Ovary (tissue), 9 donors: ENCODE measurements around the gene TRIM65. TPM values are rescaled to one million over a fixed set of nuclear protein-coding genes. Genes with fewer than 3 reads are reported as not detected.

ENCODE experiments used
- DNase-seq, 5 donors: peaks; one replicate each; pipeline ENCODE4 v3.0.0-alpha.2; 2019 to 2020
- H3K27ac ChIP-seq, 2 donors: fragments of 200-600 bp; one replicate each; pipeline versions ENCODE4 v1.5.1 to v1.8.0; 2019 to 2022
- H3K27me3 ChIP-seq: fragments of 200-600 bp; one replicate; pipeline ENCODE4 v1.8.0; 2022
- H3K36me3 ChIP-seq: fragments of 200-600 bp; sonication (generic); one replicate; pipeline ENCODE4 v1.5.1; 2019
- H3K4me1 ChIP-seq: one replicate; pipeline ENCODE4 v1.8.1; 2013; ENCODE audit warnings: mild to moderate bottlenecking, moderate library complexity; ENCODE audit not compliant: insufficient read depth
- H3K4me3 ChIP-seq: fragments of 200-600 bp; sonication (generic); one replicate; pipeline ENCODE4 v1.5.1; 2017
- H3K9me3 ChIP-seq, 2 donors: fragments of 200-600 bp in 1 of 2; sonication (generic) in 1 of 2; one replicate each; pipeline versions ENCODE4 v1.5.1 to v1.8.1; 2013 to 2019; ENCODE audit warnings: mild to moderate bottlenecking in 1 of 2, moderate library complexity in 1 of 2
- EP300 ChIP-seq: sonication (generic); formaldehyde crosslinking; IDR thresholded peaks from one replicate; pipeline ENCODE4 v1.6.1; 2017; ENCODE audit warnings: antibody characterized with exemption
- POLR2A ChIP-seq: fragments of 450-650 bp; IDR thresholded peaks from one replicate; pipeline ENCODE4 v1.6.1; 2017; ENCODE audit warnings: antibody characterized with exemption, mild to moderate bottlenecking, moderate library complexity
- WGBS, 3 donors: extraction: QIAGEN DNeasy Blood & Tissue Kit in 1 of 3; methylation state at CpG; one replicate each; pipeline versions ENCODE4 v1.1.5 to v1.1.7; 2013 to 2017; 5-methylcytosine and 5-hydroxymethylcytosine counted together
- intact Hi-C, 4 donors: fragments of 100-400 bp; cut with DNase I; formaldehyde crosslinking; loops; one replicate each; pipeline versions ENCODE4 v1.11.0 to v1.15.1; 2022 to 2023
- polyA plus RNA-seq, 2 donors: library from polyadenylated mRNA; stranded (reverse); fragments of 200-250 nt in 1 of 2; fragments of 350-450 nt in 1 of 2; fragmentation: Illumina TruSeq in 1 of 2; extraction: RNeasy Lipid Tissue Mini Kit (QIAGEN cat#74804) in 1 of 2; gene quantifications; one replicate each; pipeline ENCODE4 v1.2.3, GENCODE V29; 2013 to 2014
- total RNA-seq, 7 donors: library from RNA; depleted of rRNA in 2 of 7; stranded (reverse); fragments of >200 nt in 2 of 7; fragmentation: NEBNext Ultra II Directional in 3 of 7; extraction: Animal tissue kit (Norgen Biotek cat#: 25700) in 3 of 7; gene quantifications; one replicate each; pipeline versions ENCODE4 v1.1.0 to v1.2.4, GENCODE V29; 2016 to 2023
- TF ChIP-seq, protein P1 (sequence below), 3 donors: fragments of 450-650 bp in 2 of 3; fragments of 200-600 bp in 1 of 3; IDR thresholded peaks; one replicate each; pipeline versions ENCODE4 v1.5.1 to v1.8.0; 2016 to 2022; ENCODE audit warnings: antibody characterized with exemption in 3 of 3, mild to moderate bottlenecking in 1 of 3
- donor health status: DM: no; HTN: no; CAD: no; lungs with moderate emphysema.
- donor health status: DM: no; HTN: no; CAD: no.
- donor health status: Bipolar disorder and iron deficiency.
- donor health status: DM: yes; HTN: yes; CAD: no.
- donor health status: DM: no; HTN: no; CAD: no.
- donor health status: DM: yes; HTN: yes; CAD: no.

Gene TRIM65
- total and polyA plus RNA-seq, 9 donors, result 10.4 to 28.0 (median 24.1) TPM

- Histone ChIP-seq H3K27me3 (no peaks in the 10 kb centered on the region), H3K4me1 (peaks cover 8% of the 10 kb centered on the region), H3K36me3 (no peaks in the 10 kb centered on the region), H3K27ac (no peak overlapping the region), H3K4me3 (no peak overlapping the region), H3K9me3 (no peaks in the 10 kb centered on the region)
- TF ChIP-seq EP300, result no peak
- no peak for TF ChIP-seq POLR2A
- TF ChIP-seq, protein P1, sequence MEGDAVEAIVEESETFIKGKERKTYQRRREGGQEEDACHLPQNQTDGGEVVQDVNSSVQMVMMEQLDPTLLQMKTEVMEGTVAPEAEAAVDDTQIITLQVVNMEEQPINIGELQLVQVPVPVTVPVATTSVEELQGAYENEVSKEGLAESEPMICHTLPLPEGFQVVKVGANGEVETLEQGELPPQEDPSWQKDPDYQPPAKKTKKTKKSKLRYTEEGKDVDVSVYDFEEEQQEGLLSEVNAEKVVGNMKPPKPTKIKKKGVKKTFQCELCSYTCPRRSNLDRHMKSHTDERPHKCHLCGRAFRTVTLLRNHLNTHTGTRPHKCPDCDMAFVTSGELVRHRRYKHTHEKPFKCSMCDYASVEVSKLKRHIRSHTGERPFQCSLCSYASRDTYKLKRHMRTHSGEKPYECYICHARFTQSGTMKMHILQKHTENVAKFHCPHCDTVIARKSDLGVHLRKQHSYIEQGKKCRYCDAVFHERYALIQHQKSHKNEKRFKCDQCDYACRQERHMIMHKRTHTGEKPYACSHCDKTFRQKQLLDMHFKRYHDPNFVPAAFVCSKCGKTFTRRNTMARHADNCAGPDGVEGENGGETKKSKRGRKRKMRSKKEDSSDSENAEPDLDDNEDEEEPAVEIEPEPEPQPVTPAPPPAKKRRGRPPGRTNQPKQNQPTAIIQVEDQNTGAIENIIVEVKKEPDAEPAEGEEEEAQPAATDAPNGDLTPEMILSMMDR (IDR thresholded peaks at IDR 0.05), result no peak
- intact Hi-C loops, result no loop called here
- peak in 1 of 5 donors; percentile 34 for DNase-seq
- 61 to 75% (median 74%) methylated on average over 22 of the region's 22 CpGs for WGBS, 3 donors
Measured at GRCh38 chr17:75894049-75894733, 2.6 kb downstream of the TRIM65 start.

GRCh38 chr17:75893305-75894048 lies 3.3 kb downstream of the TRIM65 start:
- DNase-seq, result peak in 1 of 5 donors; percentile 16
- Histone ChIP-seq H3K9me3 (no peaks in the 10 kb centered on the region), H3K36me3 (no peaks in the 10 kb centered on the region), H3K27me3 (no peaks in the 10 kb centered on the region), H3K4me3 (no peak overlapping the region), H3K4me1 (peaks cover 8% of the 10 kb centered on the region), H3K27ac (no peak overlapping the region)
- TF ChIP-seq, protein P1 (IDR thresholded peaks at IDR 0.05), result no peak
- TF ChIP-seq EP300 (no peak), POLR2A (no peak)
- intact Hi-C loops, result no loop called here
- WGBS, 3 donors, result 88 to 91% (median 89%) methylated on average over 18 of the region's 18 CpGs

DNA sequence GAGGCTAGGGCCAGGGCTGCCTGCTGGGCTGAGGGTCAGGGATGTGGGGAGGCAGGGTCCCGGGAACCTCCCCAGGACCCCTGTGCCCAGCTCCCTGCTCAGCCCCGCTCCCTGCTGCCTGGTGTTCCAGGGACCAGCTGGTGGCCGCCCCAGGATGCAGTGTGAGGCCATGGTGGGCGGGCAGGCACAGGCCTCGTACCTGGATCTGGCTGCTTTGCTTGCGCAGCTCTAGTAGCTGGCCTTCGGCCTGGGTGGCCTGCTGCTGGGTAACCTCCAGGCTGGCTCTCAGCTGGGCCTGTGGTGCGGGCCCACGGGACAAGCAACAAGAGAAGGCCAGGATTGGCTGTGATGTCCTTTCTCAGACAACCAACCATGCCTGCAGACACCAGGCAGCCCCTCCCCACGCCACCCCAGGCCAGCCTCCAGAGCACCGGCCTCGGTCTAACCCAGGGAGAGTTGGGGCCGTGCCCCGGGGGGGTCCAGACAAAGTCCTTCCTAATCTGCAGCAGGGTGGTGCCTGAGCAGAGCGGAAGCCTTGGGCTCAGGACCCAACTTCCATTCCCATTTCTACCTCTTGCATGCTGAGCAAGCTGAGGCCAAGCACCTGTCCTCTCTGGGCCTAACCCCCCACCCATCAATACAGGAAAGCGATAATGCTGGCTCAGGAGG lies 4.1 kb downstream of the TRIM65 start:
- TF ChIP-seq EP300 (no peak), POLR2A (no peak)
- TF ChIP-seq, protein P1 (IDR thresholded peaks at IDR 0.05), result no peak
- no peaks in the 10 kb centered on the region for H3K36me3 ChIP-seq
- peaks cover 8% of the 10 kb centered on the region for H3K4me1 ChIP-seq
- H3K27ac ChIP-seq, result no peak overlapping the region
- DNase-seq, result peak in 2 of 5 donors; percentile 28 to 42
- no peaks in the 10 kb centered on the region for H3K9me3 ChIP-seq
- H3K27me3 ChIP-seq, result no peaks in the 10 kb centered on the region
- intact Hi-C loops, result no loop called here
- whole genome bisulfite sequencing, 3 donors, result 84 to 95% (median 86%) methylated on average over 13 to 16 of the region's 16 CpGs
- H3K4me3 ChIP-seq, result no peak overlapping the region
